HepG2 (cell line): ENCODE results near the gene ADAMTSL3.

Experiments
- ATF1 ChIP-seq: IDR thresholded peaks from 2 replicates; pipeline ENCODE4 v1.6.1; 2016; ENCODE audit warnings: mild to moderate bottlenecking, control low read depth
- EZH2 ChIP-seq: conservative IDR thresholded peaks from 2 replicates; pipeline ENCODE4 v1.6.1; 2012; ENCODE audit warnings: mild to moderate bottlenecking, low read depth, low read length, moderate library complexity
- NR1H2 ChIP-seq: sonication (generic); formaldehyde crosslinking; IDR thresholded peaks from 2 replicates; pipeline ENCODE4 v1.8.1; 2022; ENCODE audit warnings: low read depth, missing genetic modification reagents, borderline replicate concordance
- POLR2A ChIP-seq, 2 experiments: IDR thresholded peaks; 2 replicates each; pipeline ENCODE4 v1.6.1; 2011; ENCODE audit warnings: low read depth in 2 of 2, low read length in 2 of 2, mild to moderate bottlenecking in 1 of 2, moderate library complexity in 1 of 2; ENCODE audit not compliant: insufficient read depth in 1 of 2
- ZNF557 ChIP-seq: sonication (generic); formaldehyde crosslinking; IDR thresholded peaks from 2 replicates; pipeline ENCODE4 v1.4.0; 2020; ENCODE audit warnings: missing genetic modification reagents
- TF ChIP-seq, protein P1 (sequence below), 2 experiments: sonication (generic) in 1 of 2; formaldehyde crosslinking in 1 of 2; IDR thresholded peaks; 2 replicates each; pipeline versions ENCODE4 v1.5.1 to v1.6.1; 2011 to 2020; ENCODE audit warnings: borderline replicate concordance in 1 of 2, low read depth in 1 of 2, low read length in 1 of 2, mild to moderate bottlenecking in 1 of 2, missing genetic modification reagents in 1 of 2, moderate library complexity in 1 of 2
- TF ChIP-seq, protein P2 (sequence below): sonication (generic); formaldehyde crosslinking; IDR thresholded peaks from 2 replicates; pipeline ENCODE4 v1.5.0; 2020; ENCODE audit warnings: mild to moderate bottlenecking, missing genetic modification reagents, moderate library complexity
- TF ChIP-seq, protein P3 (sequence below): sonication (generic); formaldehyde crosslinking; IDR thresholded peaks from 2 replicates; pipeline ENCODE4 v1.4.0; 2020; ENCODE audit warnings: missing genetic modification reagents

- TF ChIP-seq ATF1 (CRISPR knock-in tag) (no peak), NR1H2 (no peak), ZNF557 (CRISPR knock-in tag) (no peak), EZH2 (no peak), POLR2A (IDR thresholded peaks at IDR 0.05; ENCODE audit: insufficient read depth in 1 of 2, low read depth in 2 of 2, low read length in 2 of 2) (no peak)
- TF ChIP-seq, protein P1, sequence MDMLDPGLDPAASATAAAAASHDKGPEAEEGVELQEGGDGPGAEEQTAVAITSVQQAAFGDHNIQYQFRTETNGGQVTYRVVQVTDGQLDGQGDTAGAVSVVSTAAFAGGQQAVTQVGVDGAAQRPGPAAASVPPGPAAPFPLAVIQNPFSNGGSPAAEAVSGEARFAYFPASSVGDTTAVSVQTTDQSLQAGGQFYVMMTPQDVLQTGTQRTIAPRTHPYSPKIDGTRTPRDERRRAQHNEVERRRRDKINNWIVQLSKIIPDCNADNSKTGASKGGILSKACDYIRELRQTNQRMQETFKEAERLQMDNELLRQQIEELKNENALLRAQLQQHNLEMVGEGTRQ (IDR thresholded peaks at IDR 0.05; ENCODE audit: low read depth, low read length): no peak
- TF ChIP-seq, protein P1 (CRISPR knock-in tag; IDR thresholded peaks at IDR 0.05; ENCODE audit: borderline replicate concordance): no peak
- TF ChIP-seq, protein P2, sequence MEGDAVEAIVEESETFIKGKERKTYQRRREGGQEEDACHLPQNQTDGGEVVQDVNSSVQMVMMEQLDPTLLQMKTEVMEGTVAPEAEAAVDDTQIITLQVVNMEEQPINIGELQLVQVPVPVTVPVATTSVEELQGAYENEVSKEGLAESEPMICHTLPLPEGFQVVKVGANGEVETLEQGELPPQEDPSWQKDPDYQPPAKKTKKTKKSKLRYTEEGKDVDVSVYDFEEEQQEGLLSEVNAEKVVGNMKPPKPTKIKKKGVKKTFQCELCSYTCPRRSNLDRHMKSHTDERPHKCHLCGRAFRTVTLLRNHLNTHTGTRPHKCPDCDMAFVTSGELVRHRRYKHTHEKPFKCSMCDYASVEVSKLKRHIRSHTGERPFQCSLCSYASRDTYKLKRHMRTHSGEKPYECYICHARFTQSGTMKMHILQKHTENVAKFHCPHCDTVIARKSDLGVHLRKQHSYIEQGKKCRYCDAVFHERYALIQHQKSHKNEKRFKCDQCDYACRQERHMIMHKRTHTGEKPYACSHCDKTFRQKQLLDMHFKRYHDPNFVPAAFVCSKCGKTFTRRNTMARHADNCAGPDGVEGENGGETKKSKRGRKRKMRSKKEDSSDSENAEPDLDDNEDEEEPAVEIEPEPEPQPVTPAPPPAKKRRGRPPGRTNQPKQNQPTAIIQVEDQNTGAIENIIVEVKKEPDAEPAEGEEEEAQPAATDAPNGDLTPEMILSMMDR: no peak
- TF ChIP-seq, protein P3, sequence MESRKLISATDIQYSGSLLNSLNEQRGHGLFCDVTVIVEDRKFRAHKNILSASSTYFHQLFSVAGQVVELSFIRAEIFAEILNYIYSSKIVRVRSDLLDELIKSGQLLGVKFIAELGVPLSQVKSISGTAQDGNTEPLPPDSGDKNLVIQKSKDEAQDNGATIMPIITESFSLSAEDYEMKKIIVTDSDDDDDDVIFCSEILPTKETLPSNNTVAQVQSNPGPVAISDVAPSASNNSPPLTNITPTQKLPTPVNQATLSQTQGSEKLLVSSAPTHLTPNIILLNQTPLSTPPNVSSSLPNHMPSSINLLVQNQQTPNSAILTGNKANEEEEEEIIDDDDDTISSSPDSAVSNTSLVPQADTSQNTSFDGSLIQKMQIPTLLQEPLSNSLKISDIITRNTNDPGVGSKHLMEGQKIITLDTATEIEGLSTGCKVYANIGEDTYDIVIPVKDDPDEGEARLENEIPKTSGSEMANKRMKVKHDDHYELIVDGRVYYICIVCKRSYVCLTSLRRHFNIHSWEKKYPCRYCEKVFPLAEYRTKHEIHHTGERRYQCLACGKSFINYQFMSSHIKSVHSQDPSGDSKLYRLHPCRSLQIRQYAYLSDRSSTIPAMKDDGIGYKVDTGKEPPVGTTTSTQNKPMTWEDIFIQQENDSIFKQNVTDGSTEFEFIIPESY (CRISPR knock-in tag): no peak
Measured at GRCh38 chr15:83959477-83959876, 305.6 kb downstream of the ADAMTSL3 start.
